SK-N-SH (cell line): ENCODE measurements around the gene CPLANE2. TPM values are rescaled to one million over a fixed set of nuclear protein-coding genes. Genes with fewer than 3 reads are reported as not detected.

Experiments
- CTCF ChIA-PET: fragments of 300-600, 350-600 bp; formaldehyde crosslinking; extraction: SDS; loops from one replicate; lab custom pipeline; 2021; lab: Yijun Ruan, JAX
- POLR2A ChIA-PET: fragments of 350-600 bp; sonication (Branson Sonifier 250); formaldehyde crosslinking; extraction: SDS; loops from one replicate; lab custom pipeline; 2020; ENCODE audit warnings: antibody characterized with exemption, inconsistent platforms; lab: Yijun Ruan, JAX
- DNase-seq: peaks from one replicate; pipeline ENCODE4 v3.0.0; 2012
- H2AFZ ChIP-seq: fragments of 200-600 bp; sonication (generic); 2 replicates; pipeline ENCODE4 v1.8.1; 2016; ENCODE audit warnings: antibody characterized with exemption, mild to moderate bottlenecking, low read depth
- H3F3A ChIP-seq: fragments of 200-600 bp; sonication (generic); replicated peaks from 2 replicates; pipeline ENCODE3; 2016; ENCODE audit warnings: antibody characterized with exemption, mild to moderate bottlenecking; ENCODE audit not compliant: insufficient read depth
- H3K27ac ChIP-seq, 2 experiments: fragments of 200-500 bp in 1 of 2; fragments of 200-600 bp in 1 of 2; sonication (Bioruptor generic) in 1 of 2; sonication (generic), shearing (Covaris generic) in 1 of 2; 2 replicates each; pipeline versions ENCODE4 v1.5.1 to v1.6.1; 2014 to 2016; ENCODE audit warnings: low read depth in 2 of 2, inconsistent platforms in 1 of 2, low read length in 1 of 2, mild to moderate bottlenecking in 1 of 2, mixed read lengths in 1 of 2
- H3K27me3 ChIP-seq: fragments of 200-600 bp; sonication (generic), shearing (Covaris generic); 2 replicates; pipeline ENCODE4 v1.6.1; 2016; ENCODE audit warnings: mixed run types; ENCODE audit not compliant: insufficient read depth
- H3K36me3 ChIP-seq, 2 experiments: fragments of 200-500 bp in 1 of 2; fragments of 200-600 bp in 1 of 2; sonication (Bioruptor generic) in 1 of 2; sonication (generic) in 1 of 2; replicated peaks in 1 of 2; 2 replicates each; pipeline versions ENCODE3 to v1.5.1; 2014 to 2016; ENCODE audit warnings: low read length in 1 of 2, mild to moderate bottlenecking in 1 of 2; ENCODE audit not compliant: insufficient read depth in 2 of 2, control insufficient read depth in 1 of 2
- H3K4me1 ChIP-seq, 2 experiments: fragments of 200-500 bp in 1 of 2; fragments of 200-600 bp in 1 of 2; sonication (Bioruptor generic) in 1 of 2; sonication (generic), shearing (Covaris generic) in 1 of 2; 2 replicates each; pipeline versions ENCODE4 v1.5.1 to v1.6.1; 2014 to 2016; ENCODE audit warnings: low read depth in 1 of 2, low read length in 1 of 2, mixed run types in 1 of 2; ENCODE audit not compliant: insufficient read depth in 2 of 2, control insufficient read depth in 1 of 2
- H3K4me2 ChIP-seq: fragments of 200-600 bp; sonication (generic), shearing (Covaris generic); 2 replicates; pipeline ENCODE4 v1.6.1; 2017; ENCODE audit warnings: mixed run types
- H3K4me3 ChIP-seq, 2 experiments: fragments of 200-500 bp in 1 of 2; fragments of 200-600 bp in 1 of 2; sonication (Bioruptor generic) in 1 of 2; sonication (generic), shearing (Covaris generic) in 1 of 2; 2 replicates each; pipeline versions ENCODE4 v1.5.1 to v1.8.1; 2014 to 2016; ENCODE audit warnings: low read depth in 2 of 2, inconsistent platforms in 1 of 2, low read length in 1 of 2, mild to moderate bottlenecking in 1 of 2, mixed read lengths in 1 of 2, moderate library complexity in 1 of 2
- H3K79me2 ChIP-seq: fragments of 200-600 bp; sonication (generic); 2 replicates; pipeline ENCODE4 v1.8.1; 2017; ENCODE audit warnings: mild to moderate bottlenecking; ENCODE audit not compliant: insufficient read depth
- H3K9ac ChIP-seq: fragments of 200-600 bp; sonication (generic); 2 replicates; pipeline ENCODE4 v1.6.1; 2017; ENCODE audit warnings: mixed run types
- H3K9me2 ChIP-seq: fragments of 200-600 bp; sonication (generic); 2 replicates; pipeline ENCODE4 v1.6.1; 2017; ENCODE audit warnings: mixed run types
- H3K9me3 ChIP-seq: fragments of 200-600 bp; sonication (generic); 2 replicates; pipeline ENCODE4 v1.6.1; 2017; ENCODE audit warnings: mixed run types, mild to moderate bottlenecking, moderate library complexity
- H4K20me1 ChIP-seq: fragments of 200-600 bp; sonication (generic); 2 replicates; pipeline ENCODE4 v1.6.1; 2017; ENCODE audit warnings: mild to moderate bottlenecking, mixed run types; ENCODE audit not compliant: insufficient read depth
- CHD2 ChIP-seq: fragments of 150-350 bp; IDR thresholded peaks from 2 replicates; pipeline ENCODE4 v1.6.1; 2018; ENCODE audit warnings: low read length; ENCODE audit not compliant: partially characterized antibody
- EP300 ChIP-seq, 2 experiments: IDR thresholded peaks; 2 replicates each; pipeline versions ENCODE4 v1.4.0 to v1.6.1; 2012; ENCODE audit warnings: borderline replicate concordance in 1 of 2, low read depth in 1 of 2, low read length in 1 of 2
- FOSL2 ChIP-seq: IDR thresholded peaks from 2 replicates; pipeline ENCODE4 v1.4.0; 2012; ENCODE audit warnings: low read depth, mild to moderate bottlenecking, moderate library complexity, borderline replicate concordance
- FOXM1 ChIP-seq: IDR thresholded peaks from 2 replicates; pipeline ENCODE4 v1.4.0; 2012; ENCODE audit warnings: low read depth, mild to moderate bottlenecking
- GABPA ChIP-seq: IDR thresholded peaks from 2 replicates; pipeline ENCODE4 v1.4.0; 2012; ENCODE audit warnings: low read depth, mild to moderate bottlenecking
- GATA2 ChIP-seq: sonication (generic); formaldehyde crosslinking; IDR thresholded peaks from 2 replicates; pipeline ENCODE4 v1.5.0; 2020; ENCODE audit warnings: mild to moderate bottlenecking, missing genetic modification reagents
- NFIC ChIP-seq: IDR thresholded peaks from 2 replicates; pipeline ENCODE4 v1.4.0; 2012; ENCODE audit warnings: borderline replicate concordance
- NRF1 ChIP-seq: IDR thresholded peaks from 2 replicates; pipeline ENCODE4 v1.6.1; 2012; ENCODE audit warnings: low read depth, mild to moderate bottlenecking, low read length
- RAD21 ChIP-seq: IDR thresholded peaks from 2 replicates; pipeline ENCODE4 v1.6.1; 2012; ENCODE audit warnings: mild to moderate bottlenecking, low read length
- RXRA ChIP-seq: IDR thresholded peaks from 2 replicates; pipeline ENCODE4 v1.4.0; 2012; ENCODE audit warnings: low read depth, mild to moderate bottlenecking, borderline replicate concordance
- TAF1 ChIP-seq: IDR thresholded peaks from 2 replicates; pipeline ENCODE4 v1.6.1; 2012; ENCODE audit warnings: low read depth, mild to moderate bottlenecking, low read length, moderate library complexity, borderline replicate concordance
- YY1 ChIP-seq: IDR thresholded peaks from 2 replicates; pipeline ENCODE4 v1.4.0; 2012; ENCODE audit warnings: low read depth, mild to moderate bottlenecking
- WGBS: methylation state at CpG from one replicate; pipeline ENCODE4 v1.1.6; 2017; ENCODE audit warnings: low lambda C conversion rate; 5-methylcytosine and 5-hydroxymethylcytosine counted together
- polyA plus RNA-seq, 3 experiments: library from polyadenylated mRNA; depleted of rRNA; stranded (reverse); fragments of >200 nt; gene quantifications; 2 replicates each; pipeline ENCODE4 v1.2.3, GENCODE V29; 2012
- TF ChIP-seq, protein P1 (sequence below): IDR thresholded peaks from 2 replicates; pipeline ENCODE4 v1.4.0; 2012; ENCODE audit warnings: low read depth, borderline replicate concordance
- TF ChIP-seq, protein P2 (sequence below): IDR thresholded peaks from 2 replicates; pipeline ENCODE4 v1.6.1; 2012; ENCODE audit warnings: mild to moderate bottlenecking, low read depth, low read length, moderate library complexity

Gene CPLANE2
- polyA plus RNA-seq, 1 of the 3 experiments (the other 2 are of a cell fraction) = 8.6 TPM

DNA sequence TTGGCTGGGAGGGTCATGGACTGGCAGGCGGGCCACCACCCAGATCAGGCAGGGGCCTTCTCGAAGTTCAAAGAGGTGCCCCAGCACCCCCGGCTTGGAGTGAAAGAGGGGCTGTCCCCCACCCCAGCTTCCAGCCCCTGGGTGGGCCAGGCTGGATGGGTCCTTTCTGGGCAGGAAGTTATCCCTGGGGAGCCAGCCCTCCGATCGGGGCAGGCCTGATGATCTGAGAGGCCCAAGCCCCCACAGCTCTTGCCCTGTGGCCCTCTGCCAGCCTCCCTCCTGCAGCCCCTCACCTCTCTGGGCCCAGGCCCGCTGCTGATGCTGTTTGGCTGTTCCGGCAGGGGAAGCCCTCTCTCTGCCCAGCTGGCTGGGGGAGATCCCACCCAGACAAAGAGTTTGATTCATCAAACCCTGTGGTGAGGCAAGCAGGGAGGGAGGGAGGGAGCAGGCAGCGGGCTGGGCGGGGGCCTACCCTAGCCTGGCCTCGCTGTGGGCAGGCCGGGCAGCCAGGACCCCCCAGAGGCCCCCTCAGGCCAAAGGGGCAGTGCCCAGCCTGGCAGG is 27.1 kb downstream of the CPLANE2 start (continued):
- TF ChIP-seq GATA2 (CRISPR knock-in tag) (no peak), RAD21 (no peak), FOXM1 (no peak), RXRA (no peak), TAF1 (no peak), CHD2 (no peak), NFIC (no peak), YY1 (no peak), GABPA (no peak), FOSL2 (no peak), EP300 (IDR thresholded peaks at IDR 0.05; ENCODE audit: borderline replicate concordance in 1 of 2, low read depth in 1 of 2, low read length in 1 of 2) (no peak)
- TF ChIP-seq, protein P1, sequence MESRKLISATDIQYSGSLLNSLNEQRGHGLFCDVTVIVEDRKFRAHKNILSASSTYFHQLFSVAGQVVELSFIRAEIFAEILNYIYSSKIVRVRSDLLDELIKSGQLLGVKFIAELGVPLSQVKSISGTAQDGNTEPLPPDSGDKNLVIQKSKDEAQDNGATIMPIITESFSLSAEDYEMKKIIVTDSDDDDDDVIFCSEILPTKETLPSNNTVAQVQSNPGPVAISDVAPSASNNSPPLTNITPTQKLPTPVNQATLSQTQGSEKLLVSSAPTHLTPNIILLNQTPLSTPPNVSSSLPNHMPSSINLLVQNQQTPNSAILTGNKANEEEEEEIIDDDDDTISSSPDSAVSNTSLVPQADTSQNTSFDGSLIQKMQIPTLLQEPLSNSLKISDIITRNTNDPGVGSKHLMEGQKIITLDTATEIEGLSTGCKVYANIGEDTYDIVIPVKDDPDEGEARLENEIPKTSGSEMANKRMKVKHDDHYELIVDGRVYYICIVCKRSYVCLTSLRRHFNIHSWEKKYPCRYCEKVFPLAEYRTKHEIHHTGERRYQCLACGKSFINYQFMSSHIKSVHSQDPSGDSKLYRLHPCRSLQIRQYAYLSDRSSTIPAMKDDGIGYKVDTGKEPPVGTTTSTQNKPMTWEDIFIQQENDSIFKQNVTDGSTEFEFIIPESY = no peak

GRCh38 chr1:16209132-16209846 is 27.7 kb downstream of the CPLANE2 start:
- Histone ChIP-seq H3K4me2 (no peak overlapping the region), H3K9ac (no peak overlapping the region), H3F3A (peaks cover 15% of the 10 kb centered on the region), H3K27ac (no peak overlapping the region)
- no peak for DNase-seq
- POLR2A ChIA-PET = interaction anchor here (1.1 kb wide), 1 partner anchor 28 kb away, joined by 3 read pairs; the partner anchor contains the start of gene CPLANE2
- 84% methylated on average over 9 of the region's 9 CpGs for whole genome bisulfite sequencing
- TF ChIP-seq, protein P2, sequence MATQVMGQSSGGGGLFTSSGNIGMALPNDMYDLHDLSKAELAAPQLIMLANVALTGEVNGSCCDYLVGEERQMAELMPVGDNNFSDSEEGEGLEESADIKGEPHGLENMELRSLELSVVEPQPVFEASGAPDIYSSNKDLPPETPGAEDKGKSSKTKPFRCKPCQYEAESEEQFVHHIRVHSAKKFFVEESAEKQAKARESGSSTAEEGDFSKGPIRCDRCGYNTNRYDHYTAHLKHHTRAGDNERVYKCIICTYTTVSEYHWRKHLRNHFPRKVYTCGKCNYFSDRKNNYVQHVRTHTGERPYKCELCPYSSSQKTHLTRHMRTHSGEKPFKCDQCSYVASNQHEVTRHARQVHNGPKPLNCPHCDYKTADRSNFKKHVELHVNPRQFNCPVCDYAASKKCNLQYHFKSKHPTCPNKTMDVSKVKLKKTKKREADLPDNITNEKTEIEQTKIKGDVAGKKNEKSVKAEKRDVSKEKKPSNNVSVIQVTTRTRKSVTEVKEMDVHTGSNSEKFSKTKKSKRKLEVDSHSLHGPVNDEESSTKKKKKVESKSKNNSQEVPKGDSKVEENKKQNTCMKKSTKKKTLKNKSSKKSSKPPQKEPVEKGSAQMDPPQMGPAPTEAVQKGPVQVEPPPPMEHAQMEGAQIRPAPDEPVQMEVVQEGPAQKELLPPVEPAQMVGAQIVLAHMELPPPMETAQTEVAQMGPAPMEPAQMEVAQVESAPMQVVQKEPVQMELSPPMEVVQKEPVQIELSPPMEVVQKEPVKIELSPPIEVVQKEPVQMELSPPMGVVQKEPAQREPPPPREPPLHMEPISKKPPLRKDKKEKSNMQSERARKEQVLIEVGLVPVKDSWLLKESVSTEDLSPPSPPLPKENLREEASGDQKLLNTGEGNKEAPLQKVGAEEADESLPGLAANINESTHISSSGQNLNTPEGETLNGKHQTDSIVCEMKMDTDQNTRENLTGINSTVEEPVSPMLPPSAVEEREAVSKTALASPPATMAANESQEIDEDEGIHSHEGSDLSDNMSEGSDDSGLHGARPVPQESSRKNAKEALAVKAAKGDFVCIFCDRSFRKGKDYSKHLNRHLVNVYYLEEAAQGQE = no peak
- no peak for TF ChIP-seq NRF1
- TF ChIP-seq, all 33 proteins: peak for 0
- peaks cover 0 to 28% of the 10 kb centered on the region in 2 experiments; a peak in 1 of 4 replicates for H3K4me1 ChIP-seq
- H3K79me2 ChIP-seq = no peaks in the 10 kb centered on the region
- H2AFZ ChIP-seq = no peak overlapping the region
- no peaks in the 10 kb centered on the region for H3K9me3 ChIP-seq
- no peaks in the 10 kb centered on the region for H4K20me1 ChIP-seq
- no peaks in the 10 kb centered on the region for H3K36me3 ChIP-seq
- no peak overlapping the region for H3K4me3 ChIP-seq
- CTCF ChIA-PET = no interaction called here
- H3K27me3 ChIP-seq = no peaks in the 10 kb centered on the region
- H3K9me2 ChIP-seq = no peaks in the 10 kb centered on the region
